ENCODE data around the gene ATXN2. TPM values are rescaled to one million over a fixed set of nuclear protein-coding genes. Genes with fewer than 3 reads are reported as not detected.
"Not testable (repeated sequence)": the region's sequence is repeated elsewhere in the genome, so short reads cannot be mapped to it uniquely, and the experiment has no call there.

The ATXN2 gene
- total and polyA plus RNA-seq, 9 of the 15 experiments (the other 6 are each of a cell fraction or from before 2014, with no cell fraction given) = 16.8 to 67.8 (median 29.3) TPM

GRCh38 chr12:111556676-111557075 lies 42.4 kb downstream of the ATXN2 start:
- 86% methylated on average over 5 of the region's 6 CpGs for WGBS (ENCODE audit: insufficient coverage, low coverage, missing lambda C conversion rate)
- 0 out of 5 replicates have a peak, but pooled peaks cover 0 to 4% of the 10 kb centered on the region in 2 experiments for H3K4me1 ChIP-seq (replicated peaks in 1 of 2; ENCODE audit: control insufficient read depth in 2 of 2, insufficient read depth in 2 of 2, low read length in 2 of 2)
- no peak for FAIRE-seq

GRCh38 chr12:111555313-111555712 lies 43.8 kb downstream of the ATXN2 start:
- H2AFZ ChIP-seq (ENCODE audit: low read depth, low read length); H4K20me1 ChIP-seq (replicated peaks; ENCODE audit: control insufficient read depth, insufficient read depth, low read length); H3K4me1 ChIP-seq (replicated peaks in 1 of 2; ENCODE audit: control insufficient read depth in 2 of 2, insufficient read depth in 2 of 2, low read length in 2 of 2); FAIRE-seq; BruUV-seq (replicated peaks); ATAC-seq; intact Hi-C loops (cut with micrococcal nuclease); H3K9ac ChIP-seq (ENCODE audit: insufficient read depth in 1 of 2, low read depth in 2 of 2, low read length in 2 of 2); in situ Hi-C loops (cut with MboI); DNase-seq (ENCODE audit: extremely low read depth in 1 of 4, low spot score in 3 of 4); H3K27ac ChIP-seq (ENCODE audit: extremely low read depth, low read depth, low read length); H3K4me2 ChIP-seq (ENCODE audit: insufficient read depth, low read length); H3K9me1 ChIP-seq (ENCODE audit: control insufficient read depth, insufficient read depth, low read length); H3K27me3 ChIP-seq (ENCODE audit: control insufficient read depth in 2 of 2, insufficient read depth in 2 of 2, low read length in 2 of 2); H3K4me3 ChIP-seq; H3K9me3 ChIP-seq (replicated peaks; ENCODE audit: control insufficient read depth, insufficient read depth, low read depth, low read length); POLR2A ChIA-PET: not testable (repeated sequence)
- peaks cover 75% of the 10 kb centered on the region for H3K79me2 ChIP-seq (ENCODE audit: control insufficient read depth, insufficient read depth, low read length)
- 73% methylated on average over 3 of the region's 3 CpGs for WGBS (ENCODE audit: insufficient coverage, low coverage, missing lambda C conversion rate)
- H3K36me3 ChIP-seq (ENCODE audit: control insufficient read depth, insufficient read depth, low read length) = peaks cover 55% of the 10 kb centered on the region
- CTCF ChIA-PET (ENCODE audit: low intra/inter-chr PET ratio) = interaction anchor here (0.7 kb wide), 1 partner anchor 874 kb away, joined by 3 read pairs; no protein-coding TSS in a partner anchor

More at GRCh38 chr12:111556676-111557075, 42.4 kb downstream of the ATXN2 start:
- Histone ChIP-seq H3K36me3 (ENCODE audit: control insufficient read depth, insufficient read depth, low read length) (peaks cover 43% of the 10 kb centered on the region), H2AFZ (ENCODE audit: low read depth, low read length) (no peak overlapping the region), H3K4me3 (no peak overlapping the region), H3K9me3 (replicated peaks; ENCODE audit: control insufficient read depth, insufficient read depth, low read depth, low read length) (no peaks in the 10 kb centered on the region), H3K27ac (ENCODE audit: extremely low read depth, low read depth, low read length) (no peak overlapping the region), H3K4me2 (ENCODE audit: insufficient read depth, low read length) (no peak overlapping the region), H3K27me3 (ENCODE audit: control insufficient read depth in 2 of 2, insufficient read depth in 2 of 2, low read length in 2 of 2) (no peaks in the 10 kb centered on the region), H4K20me1 (replicated peaks; ENCODE audit: control insufficient read depth, insufficient read depth, low read length) (0 out of 2 replicates have a peak, but pooled peaks cover 5% of the 10 kb centered on the region), H3K9me1 (ENCODE audit: control insufficient read depth, insufficient read depth, low read length) (no peaks in the 10 kb centered on the region), H3K79me2 (ENCODE audit: control insufficient read depth, insufficient read depth, low read length) (peaks cover 83% of the 10 kb centered on the region), H3K9ac (ENCODE audit: insufficient read depth in 1 of 2, low read depth in 2 of 2, low read length in 2 of 2) (no peak overlapping the region)
- ATAC-seq = no peak
- TF ChIP-seq MXI1 (IDR thresholded peaks at IDR 0.05; ENCODE audit: low read depth, low read length) (no peak), HINFP (tag; conservative IDR thresholded peaks at IDR 0.05; ENCODE audit: low read depth) (no peak), MYNN (IDR thresholded peaks at IDR 0.05) (no peak), MYNN (CRISPR knock-in tag; IDR thresholded peaks at IDR 0.05) (no peak), GTF2E2 (tag; IDR thresholded peaks at IDR 0.05) (no peak), CC2D1A (IDR thresholded peaks at IDR 0.05) (no peak), ASH1L (IDR thresholded peaks at IDR 0.05; ENCODE audit: borderline replicate concordance, low read depth, partially characterized antibody) (no peak), MAFF (IDR thresholded peaks at IDR 0.05; ENCODE audit: low read length) (no peak), ZNF232 (CRISPR knock-in tag; IDR thresholded peaks at IDR 0.05) (no peak), ZNF24 (IDR thresholded peaks at IDR 0.05) (no peak), HNRNPLL (IDR thresholded peaks at IDR 0.05; ENCODE audit: low read depth, low read length, poor library complexity, severe bottlenecking) (no peak), MAFG (tag; conservative IDR thresholded peaks at IDR 0.05) (no peak), POU5F1 (IDR thresholded peaks at IDR 0.05; ENCODE audit: borderline replicate concordance, low read depth, low read length, partially characterized antibody) (no peak), SRSF3 (IDR thresholded peaks at IDR 0.05; ENCODE audit: insufficient read depth, low read length) (no peak), PTRF (tag; IDR thresholded peaks at IDR 0.05) (no peak), ZNF274 (IDR thresholded peaks at IDR 0.05; ENCODE audit: borderline replicate concordance, low read depth, low read length) (no peak), MCM3 (IDR thresholded peaks at IDR 0.05) (no peak)
- intact Hi-C loops (cut with micrococcal nuclease) = no loop called here
- DNase-seq (ENCODE audit: extremely low read depth in 1 of 4, low spot score in 3 of 4) = no peak
- in situ Hi-C loops (cut with MboI) = no loop called here
- BruUV-seq (replicated peaks) = no TSS peak
- POLR2A ChIA-PET = interaction anchor here (0.6 to 1.2 kb wide), 3 partner anchors 12 to 35 kb away, joined by 3 to 4 read pairs (median 3); no protein-coding TSS in a partner anchor
- CTCF ChIA-PET (ENCODE audit: low intra/inter-chr PET ratio) = no interaction called here

All from K562 (cell line).